ENCODE results near the gene PITPNC1. TPM values are rescaled to one million over a fixed set of nuclear protein-coding genes. Genes with fewer than 3 reads are reported as not detected.
"Not testable (repeated sequence)": the region's sequence is repeated elsewhere in the genome, so short reads cannot be mapped to it uniquely, and the experiment has no call there.

The PITPNC1 gene
- total RNA-seq, 1 donor from 2014 or later = 5.4 TPM

GRCh38 chr17:67578142-67578457 is 201.0 kb downstream of the PITPNC1 start:
- no peak for DNase-seq (ENCODE audit: low spot score)
- Mint-ChIP-seq H3K4me3 (ENCODE audit: unreplicated experiment) (no peak overlapping the region), H3K9me3 (ENCODE audit: low read depth) (no peaks in the 10 kb centered on the region), H3K27ac (ENCODE audit: unreplicated experiment) (no peak overlapping the region), H3K4me1 (ENCODE audit: low read depth) (no peaks in the 10 kb centered on the region), H3K36me3 (ENCODE audit: low read depth) (peaks cover 3% of the 10 kb centered on the region), H3K27me3 (ENCODE audit: low read depth) (peaks cover 1% of the 10 kb centered on the region)
- TF ChIP-seq CTCF (IDR thresholded peaks at IDR 0.05) = no peak

- not testable (repeated sequence) for H3K36me3 Mint-ChIP-seq (ENCODE audit: low read depth); H3K4me1 Mint-ChIP-seq (ENCODE audit: low read depth); H3K4me3 Mint-ChIP-seq (ENCODE audit: unreplicated experiment); H3K27me3 Mint-ChIP-seq (ENCODE audit: low read depth); H3K27ac Mint-ChIP-seq (ENCODE audit: unreplicated experiment); DNase-seq (ENCODE audit: low spot score); H3K9me3 Mint-ChIP-seq (ENCODE audit: low read depth)
These were observed 201.8 kb downstream of the PITPNC1 start for GRCh38 chr17:67578679-67579405.

- Mint-ChIP-seq H3K9me3 (ENCODE audit: low read depth) (peaks cover 8% of the 10 kb centered on the region), H3K36me3 (ENCODE audit: low read depth) (peaks cover 4% of the 10 kb centered on the region), H3K27me3 (ENCODE audit: low read depth) (no peaks in the 10 kb centered on the region), H3K4me1 (ENCODE audit: low read depth) (no peaks in the 10 kb centered on the region), H3K4me3 (ENCODE audit: unreplicated experiment) (no peak overlapping the region), H3K27ac (ENCODE audit: unreplicated experiment) (no peak overlapping the region)
- TF ChIP-seq CTCF (IDR thresholded peaks at IDR 0.05) = no peak
- no peak for DNase-seq (ENCODE audit: low spot score)
These were observed 205.6 kb downstream of the PITPNC1 start for GRCh38 chr17:67582673-67583081.

- Mint-ChIP-seq H3K36me3 (ENCODE audit: low read depth) (peaks cover 2% of the 10 kb centered on the region), H3K27ac (ENCODE audit: unreplicated experiment) (no peak overlapping the region)
- no peak for DNase-seq (ENCODE audit: low spot score)
These were observed 208.1 kb downstream of the PITPNC1 start for GRCh38 chr17:67585077-67585602.

GRCh38 chr17:67588326-67588725 is 211.2 kb downstream of the PITPNC1 start:
- Mint-ChIP-seq H3K9me3 (ENCODE audit: low read depth) (peaks cover 8% of the 10 kb centered on the region), H3K27me3 (ENCODE audit: low read depth) (no peaks in the 10 kb centered on the region), H3K4me3 (ENCODE audit: unreplicated experiment) (no peak overlapping the region), H3K36me3 (ENCODE audit: low read depth) (peaks cover 2% of the 10 kb centered on the region), H3K4me1 (ENCODE audit: low read depth) (no peaks in the 10 kb centered on the region), H3K27ac (ENCODE audit: unreplicated experiment) (no peak overlapping the region)
- no peak for TF ChIP-seq CTCF (IDR thresholded peaks at IDR 0.05)
- no peak for DNase-seq (ENCODE audit: low spot score)

More at GRCh38 chr17:67585077-67585602, 208.1 kb downstream of the PITPNC1 start:
- H3K9me3 Mint-ChIP-seq (ENCODE audit: low read depth) = peaks cover 8% of the 10 kb centered on the region
- H3K4me3 Mint-ChIP-seq (ENCODE audit: unreplicated experiment) = no peak overlapping the region
- TF ChIP-seq CTCF (IDR thresholded peaks at IDR 0.05) = no peak
- H3K27me3 Mint-ChIP-seq (ENCODE audit: low read depth) = no peaks in the 10 kb centered on the region
- no peaks in the 10 kb centered on the region for H3K4me1 Mint-ChIP-seq (ENCODE audit: low read depth)
